HepG2 (cell line): Measurements from ENCODE around the gene TTC6. TPM values are rescaled to one million over a fixed set of nuclear protein-coding genes. Genes with fewer than 3 reads are reported as not detected.

Experiments
- ESRRA ChIP-seq: sonication (generic); formaldehyde crosslinking; IDR thresholded peaks from 2 replicates; pipeline ENCODE4 v1.5.1; 2020; ENCODE audit warnings: mild to moderate bottlenecking, low read depth, missing genetic modification reagents
- ETV5 ChIP-seq: IDR thresholded peaks from 2 replicates; pipeline ENCODE4 v1.6.1; 2018; ENCODE audit warnings: missing biosample characterization, missing genetic modification reagents, inconsistent platforms, borderline replicate concordance
- JARID2 ChIP-seq: sonication (generic); formaldehyde crosslinking; IDR thresholded peaks from 2 replicates; pipeline ENCODE4 v1.8.1; 2023; ENCODE audit warnings: missing genetic modification reagents, inconsistent platforms; ENCODE audit not compliant: insufficient replicate concordance
- NR2F1 ChIP-seq, 2 experiments: fragments of 450-650 bp in 1 of 2; formaldehyde crosslinking in 1 of 2; IDR thresholded peaks; 2 replicates each; pipeline versions ENCODE4 v1.5.0 to v1.6.1; 2016 to 2020; ENCODE audit warnings: mild to moderate bottlenecking in 1 of 2, missing compliant biosample characterization in 1 of 2, missing genetic modification reagents in 1 of 2, moderate library complexity in 1 of 2
- PHF5A ChIP-seq: IDR thresholded peaks from one replicate; pipeline ENCODE4 v1.6.1; 2018; ENCODE audit warnings: low read depth, missing genetic modification reagents; ENCODE audit not compliant: unreplicated experiment
- PHF8 ChIP-seq: sonication (generic); formaldehyde crosslinking; IDR thresholded peaks from 2 replicates; pipeline ENCODE4 v1.5.0; 2020; ENCODE audit warnings: missing genetic modification reagents
- RFX5 ChIP-seq: IDR thresholded peaks from 2 replicates; pipeline ENCODE4 v1.6.1; 2011; ENCODE audit warnings: low read depth, low read length, improper control_type of control experiment
- STAG1 ChIP-seq: sonication (generic); formaldehyde crosslinking; IDR thresholded peaks from 2 replicates; pipeline ENCODE4 v1.4.0; 2020; ENCODE audit warnings: missing genetic modification reagents
- TBP ChIP-seq: sonication (generic); formaldehyde crosslinking; IDR thresholded peaks from 2 replicates; pipeline ENCODE4 v1.5.0; 2020; ENCODE audit warnings: missing genetic modification reagents
- TOPORS ChIP-seq: sonication (generic); formaldehyde crosslinking; IDR thresholded peaks from 2 replicates; pipeline ENCODE4 v1.8.0; 2023; ENCODE audit warnings: mild to moderate bottlenecking, missing genetic modification reagents
- ZNF672 ChIP-seq: sonication (generic); formaldehyde crosslinking; IDR thresholded peaks from 2 replicates; pipeline ENCODE4 v1.8.1; 2022; ENCODE audit warnings: missing genetic modification reagents
- ZNF839 ChIP-seq: sonication (generic); formaldehyde crosslinking; IDR thresholded peaks from 2 replicates; pipeline ENCODE4 v1.4.0; 2020; ENCODE audit warnings: missing genetic modification reagents, mild to moderate bottlenecking, borderline replicate concordance
- polyA plus RNA-seq, 8 experiments: library from polyadenylated mRNA; depleted of rRNA in 3 of 8; stranded (reverse) in 7 of 8; unstranded in 1 of 8; fragments of >200 nt; fragmentation: Illumina TruSeq in 4 of 8; extraction: Trizol in 4 of 8; gene quantifications; 2 replicates each; pipeline versions ENCODE4 v1.2.1 to v1.2.3, GENCODE V29; 2011 to 2016; ENCODE audit warnings: low read depth in 4 of 8, missing spikeins in 1 of 8, mixed read lengths in 1 of 8; ENCODE audit not compliant: insufficient read depth in 1 of 8
- total RNA-seq, 5 experiments: library from RNA; depleted of rRNA; stranded (reverse); fragments of >200 nt; fragmentation: Illumina TruSeq; extraction: Trizol; gene quantifications; 2 replicates each; pipeline ENCODE4 v1.2.3, GENCODE V29; 2016; ENCODE audit warnings: low read depth in 1 of 5
- TF ChIP-seq, protein P1 (sequence below): sonication (generic); formaldehyde crosslinking; IDR thresholded peaks from 2 replicates; pipeline ENCODE4 v1.5.0; 2020; ENCODE audit warnings: mild to moderate bottlenecking, missing genetic modification reagents
- TF ChIP-seq, protein P2 (sequence below): fragments of 450-650 bp; IDR thresholded peaks from 2 replicates; pipeline ENCODE4 v1.6.1; 2017; ENCODE audit warnings: mild to moderate bottlenecking
- TF ChIP-seq, protein P3 (sequence below): sonication (generic); formaldehyde crosslinking; IDR thresholded peaks from 2 replicates; pipeline ENCODE4 v1.5.0; 2020; ENCODE audit warnings: missing genetic modification reagents, mild to moderate bottlenecking, borderline replicate concordance
- TF ChIP-seq, protein P4 (sequence below): sonication (generic); formaldehyde crosslinking; IDR thresholded peaks from 2 replicates; pipeline ENCODE4 v1.5.0; 2020; ENCODE audit warnings: missing genetic modification reagents
- TF ChIP-seq, protein P5 (sequence below): sonication (generic); formaldehyde crosslinking; IDR thresholded peaks from 2 replicates; pipeline ENCODE4 v1.4.0; 2020; ENCODE audit warnings: mild to moderate bottlenecking, low read depth, missing genetic modification reagents

Gene TTC6
- total and polyA plus RNA-seq, 2 of the 13 experiments (the other 11 are each of a cell fraction or from before 2014, with no cell fraction given) = 9.3 to 27.4 TPM

DNA sequence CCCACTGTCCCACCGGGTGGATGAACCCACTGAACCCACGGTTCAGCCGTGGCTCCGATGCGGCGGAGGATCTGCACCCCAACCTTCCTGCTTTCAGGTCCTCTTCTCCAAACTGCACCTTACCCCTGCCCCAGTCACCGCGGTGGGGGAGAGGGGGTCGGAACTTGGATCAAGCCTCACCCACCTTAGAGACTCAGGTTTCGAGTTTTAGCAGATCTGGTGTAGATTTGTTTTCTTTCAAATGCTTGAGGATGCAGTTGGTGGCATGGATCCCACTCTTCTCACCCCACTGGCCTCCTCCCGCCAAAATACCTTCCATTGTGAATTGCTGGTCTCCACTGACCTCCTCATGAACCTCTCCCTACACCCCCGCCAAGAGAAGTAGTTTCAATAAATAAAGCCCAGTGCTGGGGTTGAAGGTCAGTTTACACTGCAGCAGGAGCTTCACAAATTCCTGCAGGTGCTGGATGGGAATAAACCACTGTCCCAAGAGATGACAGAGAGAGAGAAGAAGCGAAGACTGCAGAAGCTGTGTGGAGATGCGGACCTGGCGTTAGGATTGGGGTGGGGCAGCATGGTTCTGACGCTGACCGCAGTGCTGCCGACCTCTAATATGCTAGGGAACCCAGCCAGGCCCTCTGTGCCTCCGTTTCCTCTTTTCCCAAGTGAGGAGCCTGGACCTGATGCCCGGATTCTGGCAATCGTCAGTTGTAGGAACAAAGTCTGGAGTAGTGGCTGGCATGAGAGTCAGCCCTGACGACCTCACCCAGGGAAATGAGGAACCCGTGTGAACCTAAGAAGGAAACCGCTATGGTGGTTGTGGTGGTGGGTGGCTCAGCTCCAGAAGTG lies 7.4 kb downstream of the TTC6 start (continued):
- TF ChIP-seq ETV5 (CRISPR knock-in tag) (peak; percentile 49), TBP (peak; percentile 43; the same call in 1 of the 2 replicates), ZNF839 (CRISPR knock-in tag) (peak; percentile 23; the same call in 1 of the 2 replicates), ESRRA (CRISPR knock-in tag) (peak; percentile 57), JARID2 (no peak), RFX5 (no peak), STAG1 (peak; percentile 50), PHF8 (CRISPR knock-in tag) (peak; percentile 61; the same call in 1 of the 2 replicates), ZNF672 (CRISPR knock-in tag) (no peak), TOPORS (0 out of 2 replicates have a peak, but pooled peaks have one; percentile 61), NR2F1 (CRISPR knock-in tag; IDR thresholded peaks at IDR 0.05) (peak; percentile 92), PHF5A (CRISPR knock-in tag) (no peak)
- TF ChIP-seq, protein P1, sequence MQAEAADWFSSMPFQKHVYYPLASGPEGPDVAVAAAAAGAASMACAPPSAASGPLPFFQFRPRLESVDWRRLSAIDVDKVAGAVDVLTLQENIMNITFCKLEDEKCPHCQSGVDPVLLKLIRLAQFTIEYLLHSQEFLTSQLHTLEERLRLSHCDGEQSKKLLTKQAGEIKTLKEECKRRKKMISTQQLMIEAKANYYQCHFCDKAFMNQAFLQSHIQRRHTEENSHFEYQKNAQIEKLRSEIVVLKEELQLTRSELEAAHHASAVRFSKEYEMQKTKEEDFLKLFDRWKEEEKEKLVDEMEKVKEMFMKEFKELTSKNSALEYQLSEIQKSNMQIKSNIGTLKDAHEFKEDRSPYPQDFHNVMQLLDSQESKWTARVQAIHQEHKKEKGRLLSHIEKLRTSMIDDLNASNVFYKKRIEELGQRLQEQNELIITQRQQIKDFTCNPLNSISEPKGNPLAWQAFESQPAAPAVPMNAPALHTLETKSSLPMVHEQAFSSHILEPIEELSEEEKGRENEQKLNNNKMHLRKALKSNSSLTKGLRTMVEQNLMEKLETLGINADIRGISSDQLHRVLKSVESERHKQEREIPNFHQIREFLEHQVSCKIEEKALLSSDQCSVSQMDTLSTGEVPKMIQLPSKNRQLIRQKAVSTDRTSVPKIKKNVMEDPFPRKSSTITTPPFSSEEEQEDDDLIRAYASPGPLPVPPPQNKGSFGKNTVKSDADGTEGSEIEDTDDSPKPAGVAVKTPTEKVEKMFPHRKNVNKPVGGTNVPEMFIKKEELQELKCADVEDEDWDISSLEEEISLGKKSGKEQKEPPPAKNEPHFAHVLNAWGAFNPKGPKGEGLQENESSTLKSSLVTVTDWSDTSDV (CRISPR knock-in tag) = no peak
- TF ChIP-seq, protein P2, sequence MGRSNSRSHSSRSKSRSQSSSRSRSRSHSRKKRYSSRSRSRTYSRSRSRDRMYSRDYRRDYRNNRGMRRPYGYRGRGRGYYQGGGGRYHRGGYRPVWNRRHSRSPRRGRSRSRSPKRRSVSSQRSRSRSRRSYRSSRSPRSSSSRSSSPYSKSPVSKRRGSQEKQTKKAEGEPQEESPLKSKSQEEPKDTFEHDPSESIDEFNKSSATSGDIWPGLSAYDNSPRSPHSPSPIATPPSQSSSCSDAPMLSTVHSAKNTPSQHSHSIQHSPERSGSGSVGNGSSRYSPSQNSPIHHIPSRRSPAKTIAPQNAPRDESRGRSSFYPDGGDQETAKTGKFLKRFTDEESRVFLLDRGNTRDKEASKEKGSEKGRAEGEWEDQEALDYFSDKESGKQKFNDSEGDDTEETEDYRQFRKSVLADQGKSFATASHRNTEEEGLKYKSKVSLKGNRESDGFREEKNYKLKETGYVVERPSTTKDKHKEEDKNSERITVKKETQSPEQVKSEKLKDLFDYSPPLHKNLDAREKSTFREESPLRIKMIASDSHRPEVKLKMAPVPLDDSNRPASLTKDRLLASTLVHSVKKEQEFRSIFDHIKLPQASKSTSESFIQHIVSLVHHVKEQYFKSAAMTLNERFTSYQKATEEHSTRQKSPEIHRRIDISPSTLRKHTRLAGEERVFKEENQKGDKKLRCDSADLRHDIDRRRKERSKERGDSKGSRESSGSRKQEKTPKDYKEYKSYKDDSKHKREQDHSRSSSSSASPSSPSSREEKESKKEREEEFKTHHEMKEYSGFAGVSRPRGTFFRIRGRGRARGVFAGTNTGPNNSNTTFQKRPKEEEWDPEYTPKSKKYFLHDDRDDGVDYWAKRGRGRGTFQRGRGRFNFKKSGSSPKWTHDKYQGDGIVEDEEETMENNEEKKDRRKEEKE = no peak
- TF ChIP-seq, protein P3, sequence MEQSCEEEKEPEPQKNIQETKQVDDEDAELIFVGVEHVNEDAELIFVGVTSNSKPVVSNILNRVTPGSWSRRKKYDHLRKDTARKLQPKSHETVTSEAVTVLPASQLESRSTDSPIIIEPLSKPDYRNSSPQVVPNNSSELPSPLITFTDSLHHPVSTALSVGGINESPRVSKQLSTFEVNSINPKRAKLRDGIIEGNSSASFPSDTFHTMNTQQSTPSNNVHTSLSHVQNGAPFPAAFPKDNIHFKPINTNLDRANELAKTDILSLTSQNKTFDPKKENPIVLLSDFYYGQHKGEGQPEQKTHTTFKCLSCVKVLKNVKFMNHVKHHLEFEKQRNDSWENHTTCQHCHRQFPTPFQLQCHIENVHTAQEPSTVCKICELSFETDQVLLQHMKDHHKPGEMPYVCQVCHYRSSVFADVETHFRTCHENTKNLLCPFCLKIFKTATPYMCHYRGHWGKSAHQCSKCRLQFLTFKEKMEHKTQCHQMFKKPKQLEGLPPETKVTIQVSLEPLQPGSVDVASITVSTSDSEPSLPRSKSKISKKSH (CRISPR knock-in tag) = no peak
- TF ChIP-seq, protein P4, sequence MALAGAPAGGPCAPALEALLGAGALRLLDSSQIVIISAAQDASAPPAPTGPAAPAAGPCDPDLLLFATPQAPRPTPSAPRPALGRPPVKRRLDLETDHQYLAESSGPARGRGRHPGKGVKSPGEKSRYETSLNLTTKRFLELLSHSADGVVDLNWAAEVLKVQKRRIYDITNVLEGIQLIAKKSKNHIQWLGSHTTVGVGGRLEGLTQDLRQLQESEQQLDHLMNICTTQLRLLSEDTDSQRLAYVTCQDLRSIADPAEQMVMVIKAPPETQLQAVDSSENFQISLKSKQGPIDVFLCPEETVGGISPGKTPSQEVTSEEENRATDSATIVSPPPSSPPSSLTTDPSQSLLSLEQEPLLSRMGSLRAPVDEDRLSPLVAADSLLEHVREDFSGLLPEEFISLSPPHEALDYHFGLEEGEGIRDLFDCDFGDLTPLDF (CRISPR knock-in tag) = peak; percentile 81
- TF ChIP-seq, protein P5, sequence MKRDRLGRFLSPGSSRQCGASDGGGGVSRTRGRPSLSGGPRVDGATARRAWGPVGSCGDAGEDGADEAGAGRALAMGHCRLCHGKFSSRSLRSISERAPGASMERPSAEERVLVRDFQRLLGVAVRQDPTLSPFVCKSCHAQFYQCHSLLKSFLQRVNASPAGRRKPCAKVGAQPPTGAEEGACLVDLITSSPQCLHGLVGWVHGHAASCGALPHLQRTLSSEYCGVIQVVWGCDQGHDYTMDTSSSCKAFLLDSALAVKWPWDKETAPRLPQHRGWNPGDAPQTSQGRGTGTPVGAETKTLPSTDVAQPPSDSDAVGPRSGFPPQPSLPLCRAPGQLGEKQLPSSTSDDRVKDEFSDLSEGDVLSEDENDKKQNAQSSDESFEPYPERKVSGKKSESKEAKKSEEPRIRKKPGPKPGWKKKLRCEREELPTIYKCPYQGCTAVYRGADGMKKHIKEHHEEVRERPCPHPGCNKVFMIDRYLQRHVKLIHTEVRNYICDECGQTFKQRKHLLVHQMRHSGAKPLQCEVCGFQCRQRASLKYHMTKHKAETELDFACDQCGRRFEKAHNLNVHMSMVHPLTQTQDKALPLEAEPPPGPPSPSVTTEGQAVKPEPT (CRISPR knock-in tag) = 0 out of 2 replicates have a peak, but pooled peaks have one; percentile 24
